HTR-8/SVneo (cell line): ENCODE data around the gene FRK.
"Not testable (repeated sequence)": the region's sequence is repeated elsewhere in the genome, so short reads cannot be mapped to it uniquely, and the experiment has no call there.

ENCODE experiments used
- DNase-seq: peaks from one replicate; pipeline ENCODE4 v3.0.0; 2011; ENCODE audit warnings: low spot score, mixed read lengths; ENCODE audit not compliant: insufficient read length
- FAIRE-seq: peaks from 2 replicates; lab custom pipeline; 2011; peaks lifted over from hg19 to GRCh38; lab: Jason Lieb, UNC

Gene FRK

DNA sequence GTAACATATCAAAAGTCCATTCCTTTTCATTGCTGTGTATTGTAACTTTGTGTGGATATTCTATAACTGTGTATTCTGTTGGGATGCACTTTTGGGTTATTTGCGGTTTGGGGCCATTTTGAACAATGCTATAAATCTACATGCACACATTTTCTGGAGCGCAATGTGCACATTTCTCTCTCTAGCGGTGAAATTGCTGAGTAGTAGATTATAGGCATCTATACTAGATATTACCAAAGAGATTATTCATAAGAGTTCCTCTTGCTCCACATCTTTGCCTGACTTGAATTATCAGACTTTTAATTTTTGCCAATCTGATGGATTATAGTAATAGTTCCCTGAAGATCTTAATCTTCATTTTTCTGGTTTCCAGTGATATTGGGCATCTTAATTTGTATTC is 18.3 kb upstream of the FRK start:
- no peak for DNase-seq
- no peak for FAIRE-seq

GRCh38 chr6:116078522-116078921 is 17.8 kb upstream of the FRK start:
- DNase-seq, result no peak
- no peak for FAIRE-seq

DNA sequence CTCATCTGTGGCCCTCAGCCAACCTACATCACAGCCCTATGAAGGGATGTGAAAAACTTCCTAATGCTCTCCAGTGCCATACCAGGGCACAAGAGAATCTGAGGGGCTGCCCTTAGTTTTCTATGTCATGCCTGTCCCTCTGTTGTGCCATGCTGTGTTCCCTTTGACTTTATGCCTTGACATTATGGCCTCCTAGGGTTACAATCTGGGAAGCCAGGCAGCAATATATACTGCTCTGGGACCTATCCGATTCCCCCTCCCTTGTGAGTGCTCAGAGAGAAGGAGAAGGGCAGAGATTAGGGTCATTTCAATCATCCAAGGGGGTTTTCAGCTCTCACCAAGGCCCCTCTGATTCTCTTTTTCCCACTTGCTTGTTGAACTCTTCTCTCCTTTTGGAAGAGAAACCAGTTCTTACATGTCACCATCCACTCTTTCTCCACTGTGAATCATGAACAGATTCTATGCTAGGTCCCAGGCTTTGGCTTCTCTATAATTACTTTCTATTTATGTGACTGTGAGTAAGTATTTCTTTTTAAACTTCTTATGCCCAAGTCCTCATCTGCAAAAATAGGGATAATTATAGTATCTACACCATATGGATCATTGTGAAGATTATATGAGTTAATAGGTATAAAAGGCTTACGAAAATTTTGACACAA is 14.2 kb upstream of the FRK start:
- DNase-seq (no peak), FAIRE-seq (no peak)

DNA sequence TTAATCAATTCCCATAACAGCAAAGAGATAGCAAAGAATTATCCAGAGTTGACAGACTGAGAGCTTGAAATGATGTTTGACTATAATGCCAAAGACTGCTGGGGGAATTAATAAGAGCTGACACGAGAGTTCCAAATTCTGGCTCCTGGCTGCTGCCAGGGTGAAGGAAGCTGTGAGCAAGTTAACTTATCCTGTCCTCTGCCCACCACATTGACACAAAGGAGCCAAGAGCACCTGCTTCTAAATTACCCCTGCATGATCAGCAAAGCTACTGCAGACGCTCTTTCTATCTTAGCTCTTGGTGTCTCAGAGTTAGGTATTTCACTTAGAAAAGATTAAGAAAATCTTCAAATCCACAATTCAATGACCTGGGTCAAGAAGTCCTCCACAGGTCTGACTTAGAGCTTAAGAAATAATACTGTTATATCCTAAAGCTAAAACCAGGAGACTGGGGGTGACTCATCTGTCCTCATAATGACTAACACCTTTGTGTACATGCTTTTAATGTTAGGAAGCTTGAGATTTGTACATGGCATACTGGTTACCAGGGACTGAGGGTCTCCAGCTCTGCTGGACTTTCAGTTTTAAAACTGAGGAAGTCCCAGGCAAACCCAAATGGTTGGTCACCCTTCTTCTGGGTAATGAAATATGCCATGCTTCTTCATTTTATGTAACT is 13.2 kb upstream of the FRK start:
- FAIRE-seq (no peak), DNase-seq (no peak)

- DNase-seq, result no peak
- no peak for FAIRE-seq
These were observed 11.7 kb upstream of the FRK start for GRCh38 chr6:116072368-116072767.

GRCh38 chr6:116070616-116071389 is 10.1 kb upstream of the FRK start:
- FAIRE-seq, result no peak
- DNase-seq, result no peak

- no peak for DNase-seq
- no peak for FAIRE-seq
These were observed 9.4 kb upstream of the FRK start for GRCh38 chr6:116070101-116070500.

DNA sequence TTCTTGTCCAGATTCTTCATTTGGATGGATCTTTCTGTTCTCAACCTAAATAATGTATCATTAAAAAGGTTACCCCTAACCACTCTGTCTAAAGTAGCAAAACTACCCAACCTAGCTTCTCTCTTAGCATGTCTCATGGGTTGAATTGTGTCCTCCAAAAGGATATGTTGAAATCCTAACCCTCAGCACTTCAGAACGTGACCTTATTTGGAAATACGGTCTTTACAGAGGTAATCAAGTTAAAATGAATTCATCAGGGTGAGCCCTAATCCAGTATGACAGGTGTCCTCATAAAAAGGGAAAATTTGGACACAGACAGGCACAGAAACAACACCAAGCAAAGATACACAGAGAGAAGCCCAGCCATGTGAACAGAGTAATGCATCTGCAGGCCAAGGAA is 6.1 kb upstream of the FRK start:
- no peak for FAIRE-seq
- no peak for DNase-seq

DNA sequence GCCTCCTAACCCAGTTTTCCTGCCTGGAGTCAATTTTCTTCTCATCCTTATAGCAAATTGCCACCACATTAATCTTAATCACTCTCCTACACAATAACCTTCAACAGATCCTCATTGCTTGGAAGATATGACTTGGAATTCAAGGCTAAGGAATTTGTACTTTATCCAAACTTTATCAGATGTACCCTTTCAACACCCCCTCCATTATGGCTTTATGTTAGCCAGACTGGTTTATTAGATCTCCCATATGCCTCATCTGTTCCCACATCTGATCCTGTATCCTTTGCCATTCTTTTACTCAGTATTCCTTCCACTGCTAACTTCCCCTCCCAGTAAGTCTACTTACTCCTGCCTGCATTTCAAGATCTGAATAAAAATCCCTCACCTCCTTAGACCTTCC is 4.0 kb upstream of the FRK start:
- no peak for DNase-seq
- FAIRE-seq, result no peak

GRCh38 chr6:116062496-116062895 is 1.8 kb upstream of the FRK start:
- FAIRE-seq (no peak), DNase-seq (no peak)

DNA sequence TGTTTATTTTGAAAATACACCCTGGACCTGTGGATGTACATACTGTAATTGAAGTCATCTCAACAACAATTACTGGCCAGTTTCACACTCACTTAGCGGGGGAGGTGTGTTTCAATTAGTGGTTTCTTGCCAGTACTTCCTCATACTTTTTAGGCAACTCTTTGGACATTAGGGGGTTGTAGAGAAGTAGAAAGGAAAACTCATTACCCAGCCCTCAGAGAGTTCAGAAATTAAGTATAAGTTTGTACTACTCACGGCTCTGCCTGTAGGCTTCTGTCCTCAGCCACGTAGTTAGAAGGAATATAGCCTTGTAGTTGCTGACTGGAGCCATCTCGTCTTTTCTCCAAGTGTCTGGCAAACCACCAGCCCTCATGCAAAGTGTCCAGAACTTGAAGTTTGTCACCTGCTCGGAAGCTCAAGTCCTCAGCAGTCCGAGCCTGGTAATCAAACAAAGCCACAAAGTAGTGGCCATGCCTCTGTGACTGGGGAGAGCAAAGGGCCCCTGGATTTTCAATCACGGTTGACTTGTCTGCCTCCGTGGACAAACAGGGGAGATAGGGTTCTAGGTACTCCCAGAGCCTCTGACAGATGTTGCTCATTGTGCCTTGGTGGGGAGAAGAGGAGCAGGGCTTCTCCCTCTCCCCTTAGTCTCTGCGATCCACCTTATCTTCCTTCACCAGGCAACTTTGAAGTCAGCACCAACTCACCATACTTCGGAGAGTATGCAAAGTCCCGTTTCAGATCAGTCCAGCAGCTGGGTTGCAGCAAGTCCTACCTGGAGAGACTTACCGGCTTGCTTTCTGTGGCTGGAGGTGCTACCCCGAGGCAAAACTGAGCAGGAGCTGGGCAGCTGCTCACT is 749 bp downstream of the FRK start:
- FAIRE-seq (no peak), DNase-seq (no peak)

- FAIRE-seq (no peak), DNase-seq (no peak)
These were observed 2.9 kb downstream of the FRK start for GRCh38 chr6:116057766-116058165.

GRCh38 chr6:116055513-116055912 is 5.2 kb downstream of the FRK start:
- no peak for FAIRE-seq
- no peak for DNase-seq

DNA sequence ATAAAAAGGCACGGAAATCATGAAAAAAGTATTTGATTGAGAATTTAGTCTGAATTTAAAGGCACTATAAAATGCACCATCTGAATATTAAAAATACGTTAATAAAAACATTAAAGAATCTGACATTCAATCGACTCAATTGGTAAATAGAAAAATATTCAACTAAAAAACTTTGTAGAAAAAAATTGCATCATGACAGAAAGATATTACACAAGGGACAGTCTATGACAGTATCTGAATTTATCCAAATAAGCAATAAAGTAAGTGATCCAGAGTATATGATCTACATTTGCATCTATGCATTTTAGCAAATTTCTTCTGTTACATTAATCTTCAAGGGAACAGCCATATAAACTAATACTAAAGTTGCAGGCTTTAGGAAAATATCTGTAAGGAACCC is 9.4 kb downstream of the FRK start:
- FAIRE-seq (no peak), DNase-seq (no peak)

DNA sequence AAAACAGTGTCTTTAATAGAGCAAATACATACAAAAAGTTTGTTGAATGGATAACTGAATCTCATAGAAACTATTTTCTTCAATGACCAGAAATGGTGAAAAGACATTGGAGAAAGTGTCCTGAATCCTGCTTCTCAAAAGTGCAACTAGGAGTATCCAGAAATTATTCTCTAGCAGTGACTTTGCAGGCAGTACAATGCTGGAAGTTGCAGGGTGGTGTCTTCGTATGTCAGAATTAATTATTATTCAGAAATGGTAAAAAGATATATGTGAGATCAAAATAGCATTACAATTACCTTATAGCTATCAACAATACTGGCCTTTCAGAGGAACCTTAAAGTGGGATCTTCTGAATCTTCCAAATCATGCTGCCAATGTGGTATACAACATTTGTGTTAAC is 10.0 kb downstream of the FRK start:
- no peak for FAIRE-seq
- no peak for DNase-seq

GRCh38 chr6:116049321-116049720 is 11.4 kb downstream of the FRK start:
- FAIRE-seq (no peak), DNase-seq (no peak)

DNA sequence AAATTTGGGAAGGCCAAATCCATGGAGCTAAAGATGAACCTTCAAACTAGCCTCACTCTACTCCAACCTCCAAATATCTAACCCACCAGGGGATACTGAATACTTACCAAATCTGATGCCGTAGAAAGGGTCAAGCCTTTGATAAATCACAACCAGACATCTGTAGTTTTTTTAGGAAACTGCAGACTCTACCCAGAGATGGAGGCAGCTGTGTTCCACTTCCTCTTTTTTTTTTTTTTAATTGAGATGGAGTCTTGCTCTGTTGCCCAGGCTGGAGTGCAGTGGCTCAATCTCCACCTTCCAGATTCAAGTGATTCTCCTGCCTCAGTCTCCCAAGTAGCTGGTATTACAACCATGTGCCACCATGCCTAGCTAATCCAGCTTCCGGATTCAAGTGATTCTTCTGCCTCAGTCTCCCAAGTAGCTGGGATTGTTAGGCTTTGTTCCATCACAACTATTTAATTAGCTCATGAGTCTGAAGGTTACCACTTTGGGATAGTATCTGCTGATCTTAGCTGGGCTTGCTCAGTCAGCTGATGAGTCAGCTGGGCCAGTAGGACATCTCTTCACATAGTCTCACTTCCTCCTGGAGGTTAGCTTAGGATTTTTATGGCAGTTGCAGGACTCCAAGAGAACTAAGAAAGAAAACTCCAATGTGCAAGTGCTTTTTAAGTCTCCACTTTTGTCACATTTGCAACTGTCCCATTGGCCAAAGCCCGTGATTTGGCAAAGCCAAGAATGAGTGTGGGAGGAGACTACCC is 13.3 kb downstream of the FRK start:
- no peak for DNase-seq
- no peak for FAIRE-seq

- DNase-seq (no peak), FAIRE-seq (no peak)
These were observed 14.0 kb downstream of the FRK start for GRCh38 chr6:116046737-116047136.

- not testable (repeated sequence) for FAIRE-seq, DNase-seq
These were observed 14.4 kb downstream of the FRK start for GRCh38 chr6:116046272-116046671.

DNA sequence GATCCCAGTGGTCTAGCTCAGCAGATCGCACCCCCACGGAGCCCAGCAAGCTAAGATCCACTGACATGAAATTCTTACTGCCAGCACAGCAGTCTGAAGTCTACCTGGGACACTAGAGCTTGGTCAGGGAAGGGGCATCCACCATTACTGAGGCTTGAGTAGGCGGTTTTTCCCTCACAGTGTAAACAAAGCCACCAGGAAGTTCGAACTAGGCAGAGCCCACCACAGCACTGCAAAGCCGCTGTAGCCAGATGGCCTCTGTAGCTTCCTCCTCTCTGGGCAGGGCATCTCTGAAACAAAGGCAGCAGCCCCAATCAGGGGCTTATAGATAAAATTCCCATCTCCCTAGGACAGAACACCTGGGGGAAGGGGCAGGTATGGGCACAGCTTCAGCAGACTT is 18.8 kb downstream of the FRK start:
- no peak for DNase-seq
- FAIRE-seq, result no peak
